Activated CD4-positive, CD25-positive, alpha-beta regulatory T cell treated with anti-CD3 and anti-CD28 coated beads, Interleukin-2, amount 50 U/mL, for 72 hours (primary cell): ENCODE results near the gene ANKH.

Source experiments
- DNase-seq: peaks from one replicate; pipeline ENCODE4 v3.0.0; 2021

ANKH gene

DNA sequence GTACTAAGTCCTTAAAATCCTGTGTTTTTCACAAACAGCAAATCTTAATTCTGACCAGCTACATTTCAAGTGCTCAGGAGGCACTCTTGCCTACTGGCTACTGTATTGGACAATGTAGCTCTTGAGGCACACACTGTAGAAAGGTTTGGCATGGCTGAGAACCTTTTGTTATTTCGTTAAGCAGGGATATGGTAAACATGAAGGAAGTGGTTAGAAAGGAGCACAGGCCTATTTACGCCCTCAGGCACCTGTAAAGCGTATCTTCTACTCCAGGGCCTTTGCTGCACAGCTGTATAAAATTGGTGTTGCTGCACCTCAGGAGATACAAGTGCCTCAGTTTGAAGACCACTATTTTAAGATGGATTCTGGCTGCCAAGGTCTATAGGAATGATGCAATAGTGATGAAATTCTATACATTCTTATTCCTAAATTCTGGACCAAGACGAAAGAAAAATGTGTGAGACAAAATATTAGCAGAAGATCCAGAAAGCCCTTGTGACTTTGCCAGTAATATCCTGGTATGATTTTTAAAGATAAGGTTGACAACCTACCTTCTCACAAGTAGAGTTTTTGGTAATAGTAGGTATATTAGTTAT lies 216.3 kb downstream of the ANKH start:
- DNase-seq = no peak
